Fibroblast of mammary gland (primary cell): Measurements from ENCODE around the gene ILKAP.

ENCODE experiments used
- DNase-seq: peaks from one replicate; pipeline ENCODE4 v3.0.0-alpha.2; 2010; ENCODE audit warnings: low read depth
- H3K4me3 ChIP-seq: 2 replicates; pipeline ENCODE4 v1.5.1; 2011; ENCODE audit warnings: low read depth, mild to moderate bottlenecking, low read length, moderate library complexity; ENCODE audit not compliant: control insufficient read depth
- TF ChIP-seq, protein P1 (sequence below): conservative IDR thresholded peaks from 2 replicates; pipeline ENCODE4 v1.5.1; 2011; ENCODE audit warnings: low read depth, low read length, inconsistent platforms; ENCODE audit not compliant: control insufficient read depth, insufficient read depth

Gene ILKAP

GRCh38 chr2:238227587-238228032 lies 24.1 kb upstream of the ILKAP start:
- TF ChIP-seq, protein P1, sequence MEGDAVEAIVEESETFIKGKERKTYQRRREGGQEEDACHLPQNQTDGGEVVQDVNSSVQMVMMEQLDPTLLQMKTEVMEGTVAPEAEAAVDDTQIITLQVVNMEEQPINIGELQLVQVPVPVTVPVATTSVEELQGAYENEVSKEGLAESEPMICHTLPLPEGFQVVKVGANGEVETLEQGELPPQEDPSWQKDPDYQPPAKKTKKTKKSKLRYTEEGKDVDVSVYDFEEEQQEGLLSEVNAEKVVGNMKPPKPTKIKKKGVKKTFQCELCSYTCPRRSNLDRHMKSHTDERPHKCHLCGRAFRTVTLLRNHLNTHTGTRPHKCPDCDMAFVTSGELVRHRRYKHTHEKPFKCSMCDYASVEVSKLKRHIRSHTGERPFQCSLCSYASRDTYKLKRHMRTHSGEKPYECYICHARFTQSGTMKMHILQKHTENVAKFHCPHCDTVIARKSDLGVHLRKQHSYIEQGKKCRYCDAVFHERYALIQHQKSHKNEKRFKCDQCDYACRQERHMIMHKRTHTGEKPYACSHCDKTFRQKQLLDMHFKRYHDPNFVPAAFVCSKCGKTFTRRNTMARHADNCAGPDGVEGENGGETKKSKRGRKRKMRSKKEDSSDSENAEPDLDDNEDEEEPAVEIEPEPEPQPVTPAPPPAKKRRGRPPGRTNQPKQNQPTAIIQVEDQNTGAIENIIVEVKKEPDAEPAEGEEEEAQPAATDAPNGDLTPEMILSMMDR: no peak
- DNase-seq: no peak

DNA sequence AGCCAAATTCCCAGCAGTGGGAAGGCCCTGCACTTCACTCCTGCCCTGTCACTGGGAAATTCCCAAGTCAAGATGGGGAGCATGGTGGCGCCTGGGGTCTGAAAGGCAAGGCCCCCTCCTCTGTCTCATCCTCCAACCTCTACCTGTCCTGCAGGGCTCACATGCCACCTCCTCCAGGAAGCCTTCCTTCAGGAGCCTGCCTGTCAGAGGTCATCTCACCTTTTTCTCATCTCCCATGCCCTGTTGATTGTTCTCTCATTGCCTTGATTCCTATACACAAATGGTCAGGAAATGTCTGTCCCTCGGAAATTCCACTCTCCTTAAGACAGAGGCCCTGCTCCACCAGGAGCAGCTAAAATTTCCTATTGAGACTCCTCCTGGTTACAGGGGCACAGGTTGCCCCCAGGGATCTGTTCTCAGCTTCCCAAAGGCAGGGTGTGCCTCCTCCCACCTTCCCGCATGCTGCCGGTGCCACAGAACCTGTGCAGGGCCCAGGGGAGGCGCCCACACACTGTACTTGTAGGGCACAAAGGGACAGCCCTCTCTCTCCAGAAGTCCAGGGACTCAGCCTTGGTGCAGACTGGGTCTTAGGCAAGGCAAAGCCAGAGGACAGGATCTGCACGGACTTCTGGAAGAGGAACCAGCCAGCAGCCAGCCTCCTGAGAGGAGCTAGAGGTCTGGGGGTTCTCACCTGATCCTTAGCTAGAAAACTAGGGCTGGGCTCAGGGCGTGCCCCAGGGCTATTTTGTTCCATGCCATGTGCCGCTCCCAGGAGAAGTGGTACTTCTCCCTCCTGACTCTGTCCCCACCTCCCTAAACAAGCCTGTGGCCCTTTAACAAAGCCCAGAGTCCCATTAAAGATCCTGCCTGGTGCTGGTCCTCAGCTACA lies 23.4 kb upstream of the ILKAP start:
- DNase-seq: no peak
- no peak overlapping the region for H3K4me3 ChIP-seq
- TF ChIP-seq, protein P1: no peak

More at GRCh38 chr2:238227587-238228032, 24.1 kb upstream of the ILKAP start:
- no peak overlapping the region for H3K4me3 ChIP-seq

GRCh38 chr2:238225911-238226697 lies 22.6 kb upstream of the ILKAP start:
- peak; percentile 17 for DNase-seq
- TF ChIP-seq, protein P1: no peak
- H3K4me3 ChIP-seq: no peak overlapping the region

DNA sequence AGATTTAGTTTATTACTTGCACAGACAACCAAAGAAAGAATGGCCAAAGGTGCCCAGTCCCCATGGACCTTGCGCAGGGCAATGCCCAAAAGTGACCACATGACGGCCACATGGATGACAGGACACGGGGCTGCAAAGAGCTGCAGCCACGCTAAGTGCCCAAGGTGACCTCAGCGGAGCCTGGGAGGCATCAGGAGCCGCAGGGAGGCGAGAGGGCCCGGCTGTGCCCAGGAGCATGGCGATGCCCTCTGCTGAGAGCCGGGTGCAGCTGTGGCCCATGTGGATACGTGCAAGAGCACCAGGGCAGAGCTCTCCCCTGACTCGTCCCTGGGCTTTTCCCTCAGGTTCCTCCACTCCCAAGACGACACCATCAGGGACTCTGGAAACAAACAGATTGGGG lies 21.6 kb upstream of the ILKAP start:
- DNase-seq: no peak
- no peak overlapping the region for H3K4me3 ChIP-seq
- TF ChIP-seq, protein P1: no peak

DNA sequence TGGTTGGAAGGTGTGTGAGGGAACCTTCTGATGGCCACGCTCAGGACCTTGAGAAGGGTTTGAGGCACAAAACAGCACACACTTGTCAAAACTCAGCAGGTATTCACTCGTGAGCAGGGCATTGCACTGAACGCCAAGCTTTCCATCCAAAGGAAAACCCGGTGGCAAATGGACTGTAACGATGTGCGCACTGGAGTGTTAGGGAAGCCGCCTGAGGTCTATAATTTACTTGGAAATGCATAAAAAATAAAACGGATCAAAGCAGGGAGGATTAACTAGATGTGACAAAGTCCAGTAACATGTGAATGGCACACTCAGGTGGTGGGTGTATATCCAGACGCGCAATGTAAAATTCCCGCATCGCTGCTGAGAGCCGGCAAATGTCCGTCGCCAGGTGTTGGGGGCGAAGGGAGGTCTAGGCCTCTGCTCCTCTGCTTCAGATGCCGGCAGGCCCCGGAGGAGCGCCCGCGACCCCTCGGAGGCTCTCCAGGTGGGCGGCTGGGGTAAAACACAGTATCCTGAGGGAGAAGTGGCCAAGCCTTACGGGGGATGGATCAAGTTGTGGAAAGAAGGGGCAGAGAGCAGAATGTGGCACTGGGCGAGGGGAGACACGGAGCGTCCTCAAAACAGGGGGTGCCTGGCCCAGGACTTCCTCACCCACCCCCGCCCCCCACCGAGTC lies 21.0 kb upstream of the ILKAP start:
- no peak for DNase-seq
- TF ChIP-seq, protein P1: no peak
- no peak overlapping the region for H3K4me3 ChIP-seq

DNA sequence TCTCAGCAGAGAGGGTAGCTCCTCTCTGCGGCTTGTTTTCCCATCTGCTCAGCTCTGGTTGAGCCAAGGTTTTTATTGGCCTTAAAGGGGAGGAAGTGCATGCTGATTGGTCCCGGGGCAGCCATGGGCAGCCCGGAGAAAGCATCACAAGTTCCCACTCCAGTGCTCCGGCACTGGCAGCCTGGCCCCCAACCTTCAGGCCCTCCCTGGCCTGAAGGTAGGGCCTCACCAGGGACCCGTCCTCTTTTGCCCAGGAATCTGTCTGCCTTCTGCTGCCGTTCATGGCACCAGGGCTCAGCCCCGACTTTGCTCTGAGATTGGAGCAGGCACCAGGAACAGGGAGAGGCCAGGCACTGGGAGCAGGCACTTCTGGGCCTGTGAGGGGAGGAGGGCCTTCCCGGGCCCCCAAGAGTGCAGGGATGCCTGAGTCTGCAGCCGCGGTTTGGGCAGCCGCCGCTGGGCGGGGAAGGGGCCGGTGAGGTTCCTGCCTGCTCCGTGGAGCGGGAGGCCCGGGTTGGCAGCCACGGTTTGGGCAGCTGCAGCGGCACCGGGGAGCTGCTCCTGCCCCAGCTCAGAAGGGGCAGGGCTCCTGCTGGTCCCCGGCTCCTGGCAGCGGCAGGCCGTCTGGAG lies 17.5 kb upstream of the ILKAP start:
- peak; percentile 48 for DNase-seq

More for the DNA sequence above, 17.5 kb upstream of the ILKAP start:
- TF ChIP-seq, protein P1: no peak
- peak overlapping the region; percentile 13 for H3K4me3 ChIP-seq
